Transverse colon (tissue), 4 donors: ENCODE measurements around the gene KIAA0232. TPM values are rescaled to one million over a fixed set of nuclear protein-coding genes. Genes with fewer than 3 reads are reported as not detected.

Source experiments
- DNase-seq: peaks from one replicate; pipeline ENCODE4 v3.0.0-alpha.2; 2019
- H3K27ac ChIP-seq, 4 donors: fragments of 200-600 bp; sonication (generic); 2 replicates each; pipeline ENCODE4 v1.5.1; 2016 to 2018; ENCODE audit warnings: inconsistent platforms in 4 of 4
- H3K27me3 ChIP-seq: fragments of 200-600 bp; sonication (generic); 2 replicates; pipeline ENCODE4 v1.5.1; 2017; ENCODE audit warnings: inconsistent platforms
- H3K36me3 ChIP-seq, 4 donors: fragments of 200-600 bp; sonication (generic); 2 replicates each; pipeline ENCODE4 v1.5.1; 2017 to 2019; ENCODE audit warnings: inconsistent platforms in 4 of 4
- H3K4me1 ChIP-seq, 4 donors: fragments of 200-600 bp; sonication (generic); 2 replicates each; pipeline ENCODE4 v1.5.1; 2017 to 2020; ENCODE audit warnings: inconsistent platforms in 4 of 4
- H3K4me3 ChIP-seq, 4 donors: fragments of 200-600 bp; sonication (generic); 1 replicate in 1 of 4; 2 replicates in 3 of 4; pipeline versions ENCODE4 v1.5.1 to v1.6.1; 2017 to 2019; ENCODE audit warnings: inconsistent platforms in 4 of 4
- H3K9me3 ChIP-seq, 2 donors: fragments of 200-600 bp; sonication (generic); 2 replicates each; pipeline ENCODE4 v1.5.1; 2017 to 2019; ENCODE audit warnings: inconsistent platforms in 2 of 2
- EP300 ChIP-seq: sonication (generic); formaldehyde crosslinking; IDR thresholded peaks from one replicate; pipeline ENCODE4 v1.6.1; 2017; ENCODE audit warnings: antibody characterized with exemption, low read depth
- POLR2A ChIP-seq: fragments of 450-650 bp; IDR thresholded peaks from one replicate; pipeline ENCODE4 v1.6.1; 2016; ENCODE audit warnings: antibody characterized with exemption, mild to moderate bottlenecking, moderate library complexity
- POLR2AphosphoS5 ChIP-seq, 3 donors: sonication (generic); formaldehyde crosslinking; IDR thresholded peaks; one replicate each; pipeline ENCODE4 v1.6.1; 2016; ENCODE audit warnings: antibody characterized with exemption in 3 of 3
- WGBS, 2 donors: methylation state at CpG; one replicate each; pipeline ENCODE4 v1.1.5; 2018; ENCODE audit warnings: low coverage in 1 of 2; 5-methylcytosine and 5-hydroxymethylcytosine counted together
- in situ Hi-C, 4 donors: fragments of 200-750 bp; cut with MboI; loops; one replicate each; pipeline versions ENCODE4 v1.15.0 to v1.15.1; 2017; ENCODE audit warnings: low sequenced_read_pairs in 3 of 4, low pct_ligation_motif_present in 1 of 4, low pct_unique_long_range_greater_than_20kb in 1 of 4
- intact Hi-C: fragments of 100-400 bp; cut with DNase I; formaldehyde crosslinking; loops from one replicate; pipeline ENCODE4 v1.15.1; 2023; ENCODE audit warnings: low total_unique reads
- total RNA-seq, 4 donors: library from RNA; depleted of rRNA; stranded (reverse); fragments of >200 nt; gene quantifications; one replicate each; pipeline ENCODE4 v1.1.0, GENCODE V29; 2016
- TF ChIP-seq, protein P1 (sequence below), 5 experiments: fragments of 200-600 bp in 3 of 5; fragments of 450-650 bp in 2 of 5; sonication (generic) in 3 of 5; IDR thresholded peaks; 1 replicate in 2 of 5; 2 replicates in 3 of 5; pipeline ENCODE4 v1.5.1; 2016 to 2017; ENCODE audit warnings: antibody characterized with exemption in 5 of 5, inconsistent platforms in 3 of 5, mild to moderate bottlenecking in 2 of 5, moderate library complexity in 1 of 5

Gene KIAA0232
- total RNA-seq, 4 donors from 2014 or later, result 17.9 to 83.4 (median 43.0) TPM

DNA sequence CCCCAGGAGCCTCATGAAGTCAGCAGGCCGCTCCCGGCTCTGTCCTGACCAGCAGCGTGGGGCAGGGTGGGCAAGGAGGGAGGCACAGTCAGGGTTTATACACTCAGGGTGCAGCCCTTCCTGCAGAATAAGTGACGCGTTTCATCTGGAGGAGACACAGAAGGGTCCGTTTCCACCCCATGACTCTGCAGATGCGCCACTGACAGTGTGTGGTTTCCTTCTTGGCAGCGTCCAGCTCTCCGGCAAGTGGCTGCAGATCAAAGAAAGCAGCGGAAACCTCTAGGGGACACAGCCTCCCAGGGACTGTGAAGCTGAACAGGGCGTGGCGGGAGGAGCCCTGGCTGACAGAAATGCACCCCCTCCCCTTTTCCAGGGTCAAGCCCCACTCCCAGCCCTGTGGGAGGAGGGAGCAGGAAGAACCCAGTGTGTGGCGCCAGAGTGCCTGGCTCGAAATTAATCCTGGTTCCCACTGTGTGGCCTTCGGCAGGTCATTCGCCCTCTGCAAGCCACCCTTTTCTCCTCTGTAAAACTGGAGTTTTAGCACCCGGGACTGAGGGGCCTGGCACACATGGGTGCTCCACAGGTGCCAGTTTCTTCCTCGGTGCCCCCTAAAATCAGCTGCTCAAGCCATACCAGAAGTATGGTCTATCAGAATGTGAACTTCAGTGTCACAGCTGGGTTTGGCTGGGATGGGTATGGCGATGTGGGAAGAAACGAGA lies 109.8 kb downstream of the KIAA0232 start:
- WGBS, 2 donors, result 29% methylated on average over 20 of the region's 20 CpGs; no CpG with 5 or more reads in 1 of the 2 donors
- Histone ChIP-seq H3K4me3 (peak overlapping the region in 1 of 4 donors; percentile 19), H3K9me3 (no peaks in the 10 kb centered on the region), H3K27ac (peak overlapping the region; percentile 66 to 74 (median 72)), H3K27me3 (no peaks in the 10 kb centered on the region), H3K36me3 (no peaks in the 10 kb centered on the region), H3K4me1 (peaks cover 17 to 31% (median 24%) of the 10 kb centered on the region in 4 donors)
- peak; percentile 61 for DNase-seq
- in situ Hi-C loops, result loop anchor here in 1 of 4 donors (25.0 kb wide), 2 partner anchors 170 to 180 kb away; partner anchors contain the start of genes BLOC1S4, GRPEL1 and MRFAP1L1
- no peak for TF ChIP-seq EP300
- TF ChIP-seq, protein P1, sequence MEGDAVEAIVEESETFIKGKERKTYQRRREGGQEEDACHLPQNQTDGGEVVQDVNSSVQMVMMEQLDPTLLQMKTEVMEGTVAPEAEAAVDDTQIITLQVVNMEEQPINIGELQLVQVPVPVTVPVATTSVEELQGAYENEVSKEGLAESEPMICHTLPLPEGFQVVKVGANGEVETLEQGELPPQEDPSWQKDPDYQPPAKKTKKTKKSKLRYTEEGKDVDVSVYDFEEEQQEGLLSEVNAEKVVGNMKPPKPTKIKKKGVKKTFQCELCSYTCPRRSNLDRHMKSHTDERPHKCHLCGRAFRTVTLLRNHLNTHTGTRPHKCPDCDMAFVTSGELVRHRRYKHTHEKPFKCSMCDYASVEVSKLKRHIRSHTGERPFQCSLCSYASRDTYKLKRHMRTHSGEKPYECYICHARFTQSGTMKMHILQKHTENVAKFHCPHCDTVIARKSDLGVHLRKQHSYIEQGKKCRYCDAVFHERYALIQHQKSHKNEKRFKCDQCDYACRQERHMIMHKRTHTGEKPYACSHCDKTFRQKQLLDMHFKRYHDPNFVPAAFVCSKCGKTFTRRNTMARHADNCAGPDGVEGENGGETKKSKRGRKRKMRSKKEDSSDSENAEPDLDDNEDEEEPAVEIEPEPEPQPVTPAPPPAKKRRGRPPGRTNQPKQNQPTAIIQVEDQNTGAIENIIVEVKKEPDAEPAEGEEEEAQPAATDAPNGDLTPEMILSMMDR (IDR thresholded peaks at IDR 0.05), result peak in 2 of 5 experiments; percentile 9 to 12
- intact Hi-C loops, result no loop called here

DNA sequence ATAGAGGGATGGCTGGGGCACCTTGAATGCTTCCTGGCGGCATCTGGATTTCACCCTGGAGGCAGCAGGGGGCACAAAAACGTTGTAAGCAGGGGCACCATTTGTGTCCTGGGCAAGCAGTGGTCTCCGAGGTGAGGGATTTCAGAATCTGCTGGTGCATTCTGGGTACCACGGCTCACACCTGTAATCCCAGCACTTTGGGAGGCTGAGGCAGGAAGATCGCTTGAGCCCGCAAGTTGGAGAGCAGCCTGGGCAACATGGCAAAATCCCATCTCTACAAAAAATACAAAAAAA lies 110.3 kb downstream of the KIAA0232 start:
- intact Hi-C loops, result no loop called here
- Histone ChIP-seq H3K36me3 (no peaks in the 10 kb centered on the region), H3K27ac (peak overlapping the region; percentile 66 to 74 (median 72)), H3K9me3 (no peaks in the 10 kb centered on the region), H3K4me1 (peaks cover 17 to 31% (median 24%) of the 10 kb centered on the region in 4 donors), H3K27me3 (no peaks in the 10 kb centered on the region), H3K4me3 (no peak overlapping the region)
- 72 to 73% methylated on average over 3 to 6 of the region's 6 CpGs for WGBS, 2 donors
- in situ Hi-C loops, result loop anchor here in 1 of 4 donors (25.0 kb wide), 2 partner anchors 169 to 181 kb away; partner anchors contain the start of genes BLOC1S4, GRPEL1 and MRFAP1L1
- DNase-seq, result no peak
- TF ChIP-seq POLR2AphosphoS5 (IDR thresholded peaks at IDR 0.05) (no peak), EP300 (no peak), POLR2A (no peak)
- TF ChIP-seq, protein P1 (IDR thresholded peaks at IDR 0.05), result no peak

DNA sequence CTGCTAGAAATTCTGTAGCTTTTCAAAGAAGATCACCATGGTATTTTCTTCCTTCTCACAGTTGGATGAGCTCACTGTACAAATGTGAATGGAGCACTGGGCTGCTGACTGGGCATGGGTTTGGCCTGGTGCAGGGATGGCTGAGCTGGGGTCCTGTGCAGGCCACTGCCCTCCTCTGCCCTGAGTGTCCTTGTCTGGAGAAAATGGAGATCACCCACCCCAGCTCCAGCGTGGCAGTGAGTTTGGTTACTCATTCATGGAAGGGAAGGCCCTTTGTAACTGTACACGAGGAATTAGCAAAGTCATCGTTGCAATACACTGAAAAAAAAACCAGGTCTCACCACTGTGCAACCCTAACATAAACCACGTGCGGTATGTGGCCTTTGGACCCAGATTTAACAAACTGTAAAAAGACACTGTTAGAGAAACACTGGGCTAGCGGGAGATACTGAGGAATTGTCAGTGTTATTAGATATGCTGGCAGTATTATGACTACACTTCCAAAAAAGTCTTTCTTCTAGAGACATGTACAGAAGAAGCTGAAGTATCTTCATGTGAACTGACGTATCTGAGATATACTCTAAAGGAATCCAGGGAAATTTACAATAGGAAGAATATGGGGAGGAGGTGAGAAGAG lies 111.0 kb downstream of the KIAA0232 start:
- in situ Hi-C loops, result loop anchor here in 1 of 4 donors (25.0 kb wide), 2 partner anchors 169 to 181 kb away; partner anchors contain the start of genes BLOC1S4, GRPEL1 and MRFAP1L1
- Histone ChIP-seq H3K9me3 (no peaks in the 10 kb centered on the region), H3K4me1 (peaks cover 17 to 31% (median 24%) of the 10 kb centered on the region in 4 donors), H3K4me3 (no peak overlapping the region), H3K27ac (peak overlapping the region; percentile 66 to 74 (median 72)), H3K27me3 (no peaks in the 10 kb centered on the region), H3K36me3 (no peaks in the 10 kb centered on the region)
- WGBS, 2 donors, result 39 to 50% methylated on average over 2 to 7 of the region's 7 CpGs
- DNase-seq, result peak; percentile 68
- TF ChIP-seq EP300 (no peak), POLR2AphosphoS5 (IDR thresholded peaks at IDR 0.05) (peak in 1 of 3 donors; percentile 64)
- TF ChIP-seq, protein P1 (IDR thresholded peaks at IDR 0.05), result peak in 1 of 5 experiments; percentile 30
- intact Hi-C loops, result no loop called here

DNA sequence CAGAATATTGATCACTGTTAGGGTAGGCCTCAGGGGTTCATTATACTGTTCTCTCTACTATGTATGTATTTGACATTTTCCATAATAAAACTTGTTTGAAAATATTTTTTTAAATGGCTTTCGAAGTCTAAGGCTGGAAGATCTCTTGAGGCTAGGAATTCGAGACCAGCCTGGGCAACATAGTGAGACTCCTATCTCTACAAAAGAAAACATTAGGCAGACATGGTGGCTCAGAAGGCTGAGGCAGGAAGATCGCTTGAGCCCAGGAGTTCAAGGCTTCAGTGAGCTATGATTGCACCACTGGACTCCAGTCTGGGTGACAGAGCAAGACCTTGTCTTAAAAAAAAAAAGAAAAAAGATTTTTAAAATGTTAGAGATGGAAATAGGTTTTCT lies 111.6 kb downstream of the KIAA0232 start:
- peak overlapping the region; percentile 36 to 71 (median 54) for H3K27ac ChIP-seq
- no peaks in the 10 kb centered on the region for H3K36me3 ChIP-seq
- intact Hi-C loops, result no loop called here
- no peak overlapping the region for H3K4me3 ChIP-seq
- in situ Hi-C loops, result loop anchor here in 1 of 4 donors (25.0 kb wide), 2 partner anchors 168 to 182 kb away; partner anchors contain the start of genes BLOC1S4, GRPEL1 and MRFAP1L1
- no peaks in the 10 kb centered on the region for H3K27me3 ChIP-seq
- H3K9me3 ChIP-seq, result no peaks in the 10 kb centered on the region
- WGBS, 2 donors, result 86 to 94% methylated on average over 3 of the region's 3 CpGs
- TF ChIP-seq EP300 (no peak), POLR2AphosphoS5 (IDR thresholded peaks at IDR 0.05) (no peak)
- TF ChIP-seq, protein P1 (IDR thresholded peaks at IDR 0.05), result no peak
- peaks cover 17 to 31% (median 24%) of the 10 kb centered on the region in 4 donors for H3K4me1 ChIP-seq
- peak; percentile 5 for DNase-seq
